Endothelial cell of umbilical vein (primary cell): ENCODE results near the gene KLC3. TPM values are rescaled to one million over a fixed set of nuclear protein-coding genes. Genes with fewer than 3 reads are reported as not detected.

Experiments
- BruUV-seq: library from RNA; stranded (reverse); fragments of 400-500 nt; replicated peaks from 2 replicates; lab custom pipeline; 2021; lab: Mats Ljungman, UMichigan
- CTCF ChIA-PET: fragments of 300-600, 350-600 bp; sonication (Branson Sonifier 250); formaldehyde crosslinking; loops from one replicate; lab custom pipeline; 2021; ENCODE audit warnings: antibody characterized with exemption, inconsistent platforms; lab: Charles Lee
- POLR2A ChIA-PET: fragments of 300-600, 350-600 bp; sonication (Branson Sonifier 250); formaldehyde crosslinking; loops from one replicate; lab custom pipeline; 2021; ENCODE audit warnings: antibody characterized with exemption, inconsistent platforms; lab: Charles Lee
- DNase-seq: peaks from one replicate; pipeline ENCODE4 v3.0.0-alpha.2; 2011; ENCODE audit warnings: low read depth, low spot score
- FAIRE-seq: peaks from 2 replicates; lab custom pipeline; 2011; peaks lifted over from hg19 to GRCh38; lab: Jason Lieb, UNC
- H2AFZ ChIP-seq: 2 replicates; pipeline ENCODE4 v1.6.0; 2012; ENCODE audit warnings: low read depth, low read length, control low read depth, inconsistent platforms
- H3K27ac ChIP-seq: 2 replicates; pipeline ENCODE4 v1.5.1; 2011; ENCODE audit warnings: low read depth, mild to moderate bottlenecking, control low read depth, low read length, moderate library complexity; ENCODE audit not compliant: insufficient read depth
- H3K27me3 ChIP-seq, 2 experiments: 2 replicates each; pipeline versions ENCODE4 v1.6.0 to v1.6.1; 2011; ENCODE audit warnings: low read length in 2 of 2, mixed read lengths in 1 of 2; ENCODE audit not compliant: control insufficient read depth in 2 of 2, insufficient read depth in 2 of 2
- H3K36me3 ChIP-seq, 2 experiments: 2 replicates in 1 of 2; 3 replicates in 1 of 2; pipeline ENCODE4 v1.5.1; 2011; ENCODE audit warnings: low read length in 2 of 2, mild to moderate bottlenecking in 1 of 2, moderate library complexity in 1 of 2; ENCODE audit not compliant: control insufficient read depth in 2 of 2, insufficient read depth in 2 of 2; ENCODE audit errors: extremely low read depth in 1 of 2
- H3K4me1 ChIP-seq: 3 replicates; pipeline ENCODE4 v1.5.1; 2011; ENCODE audit warnings: mild to moderate bottlenecking, low read length; ENCODE audit not compliant: control insufficient read depth, insufficient read depth; ENCODE audit errors: extremely low read depth
- H3K4me2 ChIP-seq: 2 replicates; pipeline ENCODE4 v1.6.1; 2011; ENCODE audit warnings: low read length, control low read depth, mixed read lengths; ENCODE audit not compliant: insufficient read depth
- H3K4me3 ChIP-seq, 3 experiments: fragments of 200-600 bp in 1 of 3; sonication (generic), shearing (Covaris generic) in 1 of 3; replicated peaks in 1 of 3; 2 replicates each; pipeline ENCODE4 v1.5.1; 2011 to 2016; ENCODE audit warnings: control low read depth in 3 of 3, low read length in 3 of 3, mild to moderate bottlenecking in 2 of 3, inconsistent platforms in 1 of 3, low read depth in 1 of 3, moderate library complexity in 1 of 3; ENCODE audit not compliant: insufficient read depth in 1 of 3
- H3K79me2 ChIP-seq: 2 replicates; pipeline ENCODE4 v1.6.0; 2012; ENCODE audit warnings: low read length, inconsistent platforms; ENCODE audit not compliant: control insufficient read depth, insufficient read depth
- H3K9ac ChIP-seq: replicated peaks from 2 replicates; pipeline ENCODE3; 2011; ENCODE audit warnings: low read length, control low read depth; ENCODE audit not compliant: insufficient read depth; ENCODE audit errors: extremely low read depth
- H3K9me1 ChIP-seq: replicated peaks from 3 replicates; pipeline ENCODE4 v1.6.0; 2011; ENCODE audit warnings: mild to moderate bottlenecking, low read length; ENCODE audit not compliant: control insufficient read depth, insufficient read depth; ENCODE audit errors: extremely low read depth
- H3K9me3 ChIP-seq: replicated peaks from 2 replicates; pipeline ENCODE4 v1.5.1; 2012; ENCODE audit warnings: low read length, inconsistent platforms; ENCODE audit not compliant: control insufficient read depth, insufficient read depth
- H4K20me1 ChIP-seq: replicated peaks from 2 replicates; pipeline ENCODE3; 2011; ENCODE audit warnings: mild to moderate bottlenecking, low read length; ENCODE audit not compliant: control insufficient read depth, insufficient read depth; ENCODE audit errors: extremely low read depth
- EZH2 ChIP-seq: IDR thresholded peaks from 2 replicates; pipeline ENCODE4 v1.6.1; 2012; ENCODE audit warnings: borderline replicate concordance, low read depth, mild to moderate bottlenecking, moderate library complexity, low read length, inconsistent platforms; ENCODE audit not compliant: severe bottlenecking
- FOS ChIP-seq: IDR thresholded peaks from 2 replicates; pipeline ENCODE4 v1.6.1; 2011; ENCODE audit warnings: mild to moderate bottlenecking, low read length, moderate library complexity, borderline replicate concordance; ENCODE audit not compliant: insufficient read depth
- GATA2 ChIP-seq: IDR thresholded peaks from 2 replicates; pipeline ENCODE4 v1.7.0; 2011; ENCODE audit warnings: low read depth, mild to moderate bottlenecking, moderate library complexity, mixed read lengths, low read length; ENCODE audit not compliant: insufficient read length, insufficient read depth
- JUN ChIP-seq: IDR thresholded peaks from 2 replicates; pipeline ENCODE4 v1.6.1; 2011; ENCODE audit warnings: borderline replicate concordance, low read depth; ENCODE audit not compliant: insufficient read length, insufficient read depth
- MYC ChIP-seq: IDR thresholded peaks from one replicate; pipeline ENCODE4 v1.6.1; 2011; ENCODE audit warnings: mild to moderate bottlenecking, low read depth, low read length
- POLR2A ChIP-seq: IDR thresholded peaks from 2 replicates; pipeline ENCODE4 v1.6.1; 2012; ENCODE audit warnings: low read depth, mild to moderate bottlenecking, control low read depth, low read length
- POLR2AphosphoS5 ChIP-seq: IDR thresholded peaks from 2 replicates; pipeline ENCODE4 v1.6.1; 2012; ENCODE audit warnings: low read depth, mild to moderate bottlenecking, control low read depth, low read length, moderate library complexity; ENCODE audit not compliant: insufficient read depth
- dilution Hi-C: fragments of 300-500 bp; cut with MboI; formaldehyde crosslinking; loops from one replicate; pipeline ENCODE4 v1.15.0; 2019; ENCODE audit warnings: low sequenced_read_pairs; ENCODE audit not compliant: extremely low pct_ligation_motif_present
- intact Hi-C: fragments of 100-400 bp; cut with micrococcal nuclease; formaldehyde crosslinking; loops from one replicate; pipeline ENCODE4 v1.10.0; 2022
- polyA plus RNA-seq, 4 experiments: library from polyadenylated mRNA; depleted of rRNA in 3 of 4; stranded (reverse) in 3 of 4; unstranded in 1 of 4; fragments of >200 nt; gene quantifications; 2 replicates each; pipeline versions ENCODE4 v1.2.1 to v1.2.3, GENCODE V29; 2011 to 2012; ENCODE audit warnings: missing spikeins in 1 of 4
- total RNA-seq: library from RNA; stranded (reverse); gene quantifications from 2 replicates; pipeline ENCODE4 v1.2.3, GENCODE V29; 2021
- TF ChIP-seq, protein P1 (sequence below): IDR thresholded peaks from 2 replicates; pipeline ENCODE4 v1.6.1; 2011; ENCODE audit not compliant: insufficient read depth, insufficient read length
- TF ChIP-seq, protein P2 (sequence below), 2 donors: IDR thresholded peaks; 1 replicate in 1 of 2; 2 replicates in 1 of 2; pipeline ENCODE4 v1.5.1; 2011; ENCODE audit warnings: low read length in 2 of 2, mild to moderate bottlenecking in 2 of 2, moderate library complexity in 2 of 2, control low read depth in 1 of 2, inconsistent platforms in 1 of 2, low read depth in 1 of 2; ENCODE audit not compliant: insufficient read depth in 1 of 2; ENCODE audit errors: extremely low read depth in 1 of 2

KLC3 gene
- total and polyA plus RNA-seq, 2 donors (not counting 3 experiments of a cell fraction or from before 2014, with no cell fraction given), result not detected

DNA sequence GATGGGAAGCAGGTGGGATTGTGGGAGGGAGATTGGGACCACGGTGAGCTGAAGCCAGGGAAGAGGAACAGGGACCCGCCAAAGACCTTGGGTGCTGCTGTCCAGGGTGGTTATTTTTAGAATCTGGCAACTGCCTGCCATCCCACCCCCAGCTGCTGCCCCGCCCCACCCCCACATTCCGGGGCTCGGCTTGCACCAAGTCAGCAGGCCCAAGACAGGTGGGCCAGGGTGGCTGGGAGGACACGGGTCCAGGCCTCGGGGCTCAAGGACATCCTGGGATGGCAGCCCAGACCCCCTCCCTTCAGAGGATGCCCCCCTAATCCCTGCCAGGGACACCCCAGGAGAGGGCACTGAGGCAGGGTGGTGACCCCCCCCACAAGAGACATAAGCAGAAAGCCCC, 18.7 kb upstream of the KLC3 start:
- POLR2A ChIA-PET, result no interaction called here
- H4K20me1 ChIP-seq, result no peaks in the 10 kb centered on the region
- dilution Hi-C loops, result no loop called here

More for the DNA sequence above, 18.7 kb upstream of the KLC3 start:
- Histone ChIP-seq H2AFZ (no peak overlapping the region), H3K4me2 (no peak overlapping the region), H3K9me3 (no peaks in the 10 kb centered on the region), H3K27me3 (peaks cover 4 to 5% of the 10 kb centered on the region in 2 experiments), H3K27ac (no peak overlapping the region), H3K79me2 (no peaks in the 10 kb centered on the region), H3K4me3 (no peak overlapping the region), H3K36me3 (no peaks in the 10 kb centered on the region), H3K9ac (no peak overlapping the region), H3K4me1 (no peaks in the 10 kb centered on the region), H3K9me1 (no peaks in the 10 kb centered on the region)
- no TSS peak for BruUV-seq
- intact Hi-C loops, result no loop called here
- TF ChIP-seq GATA2 (no peak), MYC (no peak), EZH2 (no peak), JUN (no peak), POLR2A (no peak), FOS (no peak), POLR2AphosphoS5 (no peak)
- TF ChIP-seq, protein P1, sequence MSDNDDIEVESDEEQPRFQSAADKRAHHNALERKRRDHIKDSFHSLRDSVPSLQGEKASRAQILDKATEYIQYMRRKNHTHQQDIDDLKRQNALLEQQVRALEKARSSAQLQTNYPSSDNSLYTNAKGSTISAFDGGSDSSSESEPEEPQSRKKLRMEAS, result no peak
- TF ChIP-seq, protein P2, sequence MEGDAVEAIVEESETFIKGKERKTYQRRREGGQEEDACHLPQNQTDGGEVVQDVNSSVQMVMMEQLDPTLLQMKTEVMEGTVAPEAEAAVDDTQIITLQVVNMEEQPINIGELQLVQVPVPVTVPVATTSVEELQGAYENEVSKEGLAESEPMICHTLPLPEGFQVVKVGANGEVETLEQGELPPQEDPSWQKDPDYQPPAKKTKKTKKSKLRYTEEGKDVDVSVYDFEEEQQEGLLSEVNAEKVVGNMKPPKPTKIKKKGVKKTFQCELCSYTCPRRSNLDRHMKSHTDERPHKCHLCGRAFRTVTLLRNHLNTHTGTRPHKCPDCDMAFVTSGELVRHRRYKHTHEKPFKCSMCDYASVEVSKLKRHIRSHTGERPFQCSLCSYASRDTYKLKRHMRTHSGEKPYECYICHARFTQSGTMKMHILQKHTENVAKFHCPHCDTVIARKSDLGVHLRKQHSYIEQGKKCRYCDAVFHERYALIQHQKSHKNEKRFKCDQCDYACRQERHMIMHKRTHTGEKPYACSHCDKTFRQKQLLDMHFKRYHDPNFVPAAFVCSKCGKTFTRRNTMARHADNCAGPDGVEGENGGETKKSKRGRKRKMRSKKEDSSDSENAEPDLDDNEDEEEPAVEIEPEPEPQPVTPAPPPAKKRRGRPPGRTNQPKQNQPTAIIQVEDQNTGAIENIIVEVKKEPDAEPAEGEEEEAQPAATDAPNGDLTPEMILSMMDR (IDR thresholded peaks at IDR 0.05; ENCODE audit: extremely low read depth in 1 of 2, insufficient read depth in 1 of 2, low read depth in 1 of 2, low read length in 2 of 2), result no peak
- CTCF ChIA-PET, result no interaction called here
- DNase-seq, result no peak
- FAIRE-seq, result no peak
